IPS-NIHi7 (cell line): ENCODE measurements around the gene F10.
"Not testable (repeated sequence)": the region's sequence is repeated elsewhere in the genome, so short reads cannot be mapped to it uniquely, and the experiment has no call there.

Experiments
- DNase-seq: peaks from one replicate; pipeline ENCODE4 v3.0.0; 2012; ENCODE audit warnings: mixed read lengths; ENCODE audit errors: extremely low spot score

F10 gene

GRCh38 chr13:113102302-113102701, 20.3 kb upstream of the F10 start:
- DNase-seq, result not testable (repeated sequence)

- DNase-seq, result no peak
Observed at GRCh38 chr13:113102727-113103126, 19.9 kb upstream of the F10 start.

GRCh38 chr13:113103646-113104045, 19.0 kb upstream of the F10 start:
- no peak for DNase-seq

GRCh38 chr13:113105032-113105920, 17.3 kb upstream of the F10 start, which contains the start of gene F7:
F7 (plus strand) TSS chr13:113105791; CDS start chr13:113105842, 51 bp downstream.
- no peak for DNase-seq

- DNase-seq, result no peak
Observed at GRCh38 chr13:113105921-113106452, 16.6 kb upstream of the F10 start.

GRCh38 chr13:113106711-113107351, 15.8 kb upstream of the F10 start:
- no peak for DNase-seq

- DNase-seq, result not testable (repeated sequence)
Observed at GRCh38 chr13:113108521-113108920, 14.1 kb upstream of the F10 start.

GRCh38 chr13:113109151-113110047, 13.2 kb upstream of the F10 start:
- DNase-seq, result no peak

GRCh38 chr13:113110048-113110851, 12.3 kb upstream of the F10 start:
- DNase-seq, result no peak

- DNase-seq, result no peak
Observed at GRCh38 chr13:113110852-113111315, 11.7 kb upstream of the F10 start.

- not testable (repeated sequence) for DNase-seq
Observed at GRCh38 chr13:113111821-113112220, 10.8 kb upstream of the F10 start.

GRCh38 chr13:113112475-113112874, 10.1 kb upstream of the F10 start:
- DNase-seq, result not testable (repeated sequence)

- DNase-seq, result no peak
Observed at GRCh38 chr13:113112893-113113845, 9.4 kb upstream of the F10 start.

GRCh38 chr13:113113846-113114271, 8.7 kb upstream of the F10 start:
- DNase-seq, result no peak

- DNase-seq, result no peak
Observed at GRCh38 chr13:113114511-113115362, 7.9 kb upstream of the F10 start.

- DNase-seq, result no peak
Observed at GRCh38 chr13:113115363-113116205, 7.0 kb upstream of the F10 start.

GRCh38 chr13:113116206-113116800, 6.3 kb upstream of the F10 start:
- no peak for DNase-seq
